PC-3 (cell line): ENCODE data around the gene MYO5B.

Source experiments
- EZH2 ChIP-seq: fragments of 300-600 bp; sonication (generic); IDR thresholded peaks from one replicate; pipeline ENCODE4 v1.6.1; 2017; ENCODE audit warnings: antibody characterized with exemption, mild to moderate bottlenecking, low read length; ENCODE audit not compliant: unreplicated experiment
- TF ChIP-seq, protein P1 (sequence below): fragments of 300-600 bp; sonication (generic); conservative IDR thresholded peaks from 2 replicates; pipeline ENCODE4 v1.5.1; 2017; ENCODE audit warnings: antibody characterized with exemption, low read depth, mild to moderate bottlenecking, low read length

DNA sequence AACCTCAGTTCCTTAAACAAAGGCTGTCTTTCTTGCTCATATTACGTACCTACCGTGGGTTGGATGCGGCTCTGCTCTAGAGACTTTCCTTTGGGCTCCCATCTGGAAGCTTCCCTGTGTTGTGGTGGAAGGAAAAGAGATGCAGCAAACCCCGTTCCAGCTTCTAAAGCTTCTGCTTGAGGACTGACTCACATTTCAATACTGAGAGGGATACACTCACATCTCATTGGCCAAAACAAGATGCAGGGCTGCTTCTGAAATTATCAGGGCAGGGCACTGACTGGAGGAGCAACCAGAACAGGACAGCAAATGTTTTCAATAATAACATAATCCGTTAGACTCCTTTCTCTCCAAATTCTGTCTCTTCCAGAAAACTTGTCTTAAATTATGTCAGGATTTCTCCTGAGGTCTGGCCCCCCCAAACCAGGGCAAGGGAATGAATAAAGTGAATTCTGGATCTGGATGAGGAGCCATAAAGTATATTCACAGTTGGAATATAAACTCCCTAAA, 4.5 kb upstream of the MYO5B start:
- TF ChIP-seq, protein P1, sequence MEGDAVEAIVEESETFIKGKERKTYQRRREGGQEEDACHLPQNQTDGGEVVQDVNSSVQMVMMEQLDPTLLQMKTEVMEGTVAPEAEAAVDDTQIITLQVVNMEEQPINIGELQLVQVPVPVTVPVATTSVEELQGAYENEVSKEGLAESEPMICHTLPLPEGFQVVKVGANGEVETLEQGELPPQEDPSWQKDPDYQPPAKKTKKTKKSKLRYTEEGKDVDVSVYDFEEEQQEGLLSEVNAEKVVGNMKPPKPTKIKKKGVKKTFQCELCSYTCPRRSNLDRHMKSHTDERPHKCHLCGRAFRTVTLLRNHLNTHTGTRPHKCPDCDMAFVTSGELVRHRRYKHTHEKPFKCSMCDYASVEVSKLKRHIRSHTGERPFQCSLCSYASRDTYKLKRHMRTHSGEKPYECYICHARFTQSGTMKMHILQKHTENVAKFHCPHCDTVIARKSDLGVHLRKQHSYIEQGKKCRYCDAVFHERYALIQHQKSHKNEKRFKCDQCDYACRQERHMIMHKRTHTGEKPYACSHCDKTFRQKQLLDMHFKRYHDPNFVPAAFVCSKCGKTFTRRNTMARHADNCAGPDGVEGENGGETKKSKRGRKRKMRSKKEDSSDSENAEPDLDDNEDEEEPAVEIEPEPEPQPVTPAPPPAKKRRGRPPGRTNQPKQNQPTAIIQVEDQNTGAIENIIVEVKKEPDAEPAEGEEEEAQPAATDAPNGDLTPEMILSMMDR = no peak
- TF ChIP-seq EZH2 = no peak
